Measurements from ENCODE around the gene PKD1L1.
A peak's percentile ranks its signal among the peaks of the same experiment; 100 is the strongest.
"Not testable (repeated sequence)": the region's sequence is repeated elsewhere in the genome, so short reads cannot be mapped to it uniquely, and the experiment has no call there.

PKD1L1 gene

DNA sequence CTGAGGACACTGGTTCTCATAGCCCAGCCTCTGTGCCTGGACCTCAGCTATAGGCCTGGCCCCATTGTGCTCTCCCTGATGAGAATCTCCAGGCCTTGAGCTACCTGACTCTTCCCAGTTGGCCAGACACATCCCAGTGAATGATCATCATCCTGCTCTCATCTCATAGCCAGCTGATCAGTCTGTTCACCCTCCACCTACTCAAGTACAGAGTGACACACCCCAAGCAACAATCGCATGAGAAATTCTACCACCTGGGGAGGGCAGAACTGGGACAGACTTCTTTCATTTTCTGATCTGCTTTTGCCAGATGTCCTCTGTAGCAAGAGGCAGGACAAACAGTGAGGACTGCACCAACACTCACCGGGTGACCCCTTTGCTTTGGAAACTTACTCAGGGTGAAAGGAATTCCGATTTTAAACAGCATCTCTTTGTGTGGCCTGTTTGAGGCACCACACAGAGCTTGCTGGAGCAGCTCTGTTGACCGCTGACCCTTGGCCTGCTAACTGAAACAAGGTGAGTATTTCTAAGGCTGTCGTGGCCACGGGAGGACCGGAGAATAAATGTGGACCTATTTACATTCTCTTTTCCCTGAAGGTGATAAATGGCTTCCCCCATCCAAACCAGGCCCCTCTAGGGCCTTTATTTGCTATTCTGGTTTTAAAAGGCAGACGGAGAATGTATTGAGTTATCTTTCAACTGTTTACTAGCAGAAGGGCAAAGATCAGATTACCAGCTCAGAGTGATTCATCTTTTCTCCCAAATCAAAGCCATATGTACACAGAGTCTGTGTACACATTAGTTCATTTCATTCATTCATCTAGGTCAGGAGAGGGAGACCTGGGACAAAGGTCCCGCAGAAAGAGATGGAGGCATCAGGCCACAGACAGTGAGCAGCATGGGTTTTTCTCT lies 184.9 kb downstream of the PKD1L1 start:
- Histone ChIP-seq H3K79me2 (ENCODE audit: control insufficient read depth, insufficient read depth, low read length, unreplicated experiment) (no peaks in the 10 kb centered on the region), H3K36me3 (ENCODE audit: insufficient read depth, low read length) (no peaks in the 10 kb centered on the region), H3K27me3 (ENCODE audit: insufficient read depth, low read length) (no peaks in the 10 kb centered on the region), H2AFZ (ENCODE audit: low read length, unreplicated experiment) (peak overlapping the region; percentile 68), H3K4me3 (ENCODE audit: low read depth, low read length) (peak overlapping the region; percentile 42), H3K27ac (ENCODE audit: low read depth, low read length) (peak overlapping the region; percentile 97), H3K4me1 (ENCODE audit: control insufficient read depth, insufficient read depth, low read length, unreplicated experiment) (peaks cover 54% of the 10 kb centered on the region)

DNA sequence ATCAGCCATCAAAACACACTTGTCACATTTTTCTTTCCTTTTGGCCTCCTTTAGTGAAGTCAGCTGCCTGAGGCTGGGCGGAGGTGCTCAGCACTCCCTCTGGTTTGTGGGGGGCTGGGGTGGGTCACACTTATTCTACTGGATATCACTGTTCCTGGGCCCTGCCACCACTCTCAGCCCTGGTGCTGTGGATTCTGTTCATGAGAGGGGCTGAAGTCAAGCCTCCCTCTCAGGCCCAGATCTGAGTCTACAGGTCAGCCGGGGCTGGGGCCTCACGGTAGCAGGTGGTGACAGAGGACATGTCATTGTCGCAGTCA lies 185.6 kb downstream of the PKD1L1 start:
- no peaks in the 10 kb centered on the region for H3K36me3 ChIP-seq (ENCODE audit: insufficient read depth, low read length)
- H3K27ac ChIP-seq (ENCODE audit: low read depth, low read length): peak overlapping the region; percentile 97
- no peaks in the 10 kb centered on the region for H3K79me2 ChIP-seq (ENCODE audit: control insufficient read depth, insufficient read depth, low read length, unreplicated experiment)
- H3K4me1 ChIP-seq (ENCODE audit: control insufficient read depth, insufficient read depth, low read length, unreplicated experiment): peaks cover 60% of the 10 kb centered on the region
- no peaks in the 10 kb centered on the region for H3K27me3 ChIP-seq (ENCODE audit: insufficient read depth, low read length)
- H2AFZ ChIP-seq (ENCODE audit: low read length, unreplicated experiment): no peak overlapping the region
- H3K4me3 ChIP-seq (ENCODE audit: low read depth, low read length): no peak overlapping the region

DNA sequence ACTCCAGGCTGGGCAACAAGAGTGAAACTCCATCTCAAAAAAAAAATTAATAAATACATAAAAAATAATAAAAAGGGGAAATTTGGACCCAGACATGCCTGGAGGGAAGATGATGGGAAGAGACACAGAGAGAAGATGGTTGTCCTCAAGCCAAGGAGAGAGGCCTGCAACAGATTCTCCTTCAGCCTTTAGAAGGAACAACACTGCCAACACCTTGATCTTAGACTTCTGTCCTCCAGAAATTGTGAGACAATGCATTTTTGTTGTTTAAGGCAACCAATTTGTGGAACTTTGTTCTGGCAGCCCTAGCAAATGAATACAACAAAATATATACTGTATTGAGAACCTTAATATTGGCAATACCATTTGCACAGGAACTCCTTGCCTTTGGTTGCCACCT lies 186.1 kb downstream of the PKD1L1 start:
- Histone ChIP-seq H3K27me3 (ENCODE audit: insufficient read depth, low read length) (no peaks in the 10 kb centered on the region), H3K36me3 (ENCODE audit: insufficient read depth, low read length) (no peaks in the 10 kb centered on the region), H3K4me1 (ENCODE audit: control insufficient read depth, insufficient read depth, low read length, unreplicated experiment) (peaks cover 65% of the 10 kb centered on the region), H3K4me3 (ENCODE audit: low read depth, low read length) (no peak overlapping the region), H2AFZ (ENCODE audit: low read length, unreplicated experiment) (no peak overlapping the region), H3K79me2 (ENCODE audit: control insufficient read depth, insufficient read depth, low read length, unreplicated experiment) (no peaks in the 10 kb centered on the region), H3K27ac (ENCODE audit: low read depth, low read length) (peak overlapping the region; percentile 97)

DNA sequence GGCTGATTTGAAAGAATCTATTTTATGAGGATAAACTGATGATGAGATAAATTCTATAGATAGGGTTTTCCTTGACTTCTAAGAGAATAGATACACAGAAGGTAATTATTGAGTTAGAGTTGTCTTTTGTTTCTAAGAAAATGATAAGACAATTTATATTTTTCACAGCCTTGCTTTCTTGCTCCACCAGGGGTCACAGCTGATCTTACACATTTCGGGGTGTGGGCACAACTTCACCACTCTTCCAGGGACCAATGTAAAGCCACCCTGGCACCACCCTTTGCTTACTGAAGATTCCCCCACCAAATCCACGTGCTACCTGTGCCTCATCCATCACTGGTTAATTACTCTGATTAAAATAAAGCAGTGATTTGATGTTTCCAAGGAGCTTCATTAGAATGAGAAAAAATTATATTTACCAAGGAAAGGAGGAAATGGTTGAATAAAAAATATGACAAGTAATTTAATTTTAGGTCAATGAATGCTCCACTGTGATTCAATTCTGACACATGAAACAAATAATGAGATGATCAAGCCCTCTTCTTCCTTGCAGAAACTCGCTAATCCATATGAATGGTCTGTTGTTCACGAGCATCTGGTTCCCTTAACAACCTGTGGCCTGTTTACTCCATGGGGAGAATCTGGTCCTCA lies 189.1 kb downstream of the PKD1L1 start:
- H3K27ac ChIP-seq (ENCODE audit: low read depth, low read length): peak overlapping the region; percentile 96
- peaks cover 54% of the 10 kb centered on the region for H3K4me1 ChIP-seq (ENCODE audit: control insufficient read depth, insufficient read depth, low read length, unreplicated experiment)
- H3K4me3 ChIP-seq (ENCODE audit: low read depth, low read length): no peak overlapping the region
- no peaks in the 10 kb centered on the region for H3K79me2 ChIP-seq (ENCODE audit: control insufficient read depth, insufficient read depth, low read length, unreplicated experiment)
- no peaks in the 10 kb centered on the region for H3K36me3 ChIP-seq (ENCODE audit: insufficient read depth, low read length)
- H2AFZ ChIP-seq (ENCODE audit: low read length, unreplicated experiment): no peak overlapping the region
- no peaks in the 10 kb centered on the region for H3K27me3 ChIP-seq (ENCODE audit: insufficient read depth, low read length)

DNA sequence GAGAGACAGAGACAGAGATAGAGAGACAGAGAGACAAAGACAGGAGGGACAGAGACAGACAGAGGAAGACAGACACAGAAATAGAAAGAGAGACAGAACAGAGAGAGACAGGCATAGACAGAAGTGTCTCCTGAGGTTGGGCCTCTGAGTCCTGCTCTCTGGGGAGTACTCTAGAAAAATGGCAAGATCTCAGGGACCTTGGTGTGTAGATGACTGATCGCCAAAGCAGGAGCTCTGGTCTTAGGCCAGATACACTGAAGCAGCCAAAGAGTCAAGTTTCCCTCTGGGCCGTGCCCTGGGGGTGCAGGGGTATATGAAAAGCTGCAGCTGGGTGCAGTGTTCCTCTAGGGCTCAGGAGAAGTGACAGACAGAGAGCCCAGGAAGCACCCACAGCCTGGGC lies 189.7 kb downstream of the PKD1L1 start:
- no peaks in the 10 kb centered on the region for H3K79me2 ChIP-seq (ENCODE audit: control insufficient read depth, insufficient read depth, low read length, unreplicated experiment)
- H3K36me3 ChIP-seq (ENCODE audit: insufficient read depth, low read length): no peaks in the 10 kb centered on the region
- peak overlapping the region; percentile 68 for H2AFZ ChIP-seq (ENCODE audit: low read length, unreplicated experiment)
- no peaks in the 10 kb centered on the region for H3K27me3 ChIP-seq (ENCODE audit: insufficient read depth, low read length)
- H3K4me3 ChIP-seq (ENCODE audit: low read depth, low read length): 0 out of 2 replicates have a peak overlapping the region, but pooled peaks have one; percentile 22
- peaks cover 48% of the 10 kb centered on the region for H3K4me1 ChIP-seq (ENCODE audit: control insufficient read depth, insufficient read depth, low read length, unreplicated experiment)
- peak overlapping the region; percentile 96 for H3K27ac ChIP-seq (ENCODE audit: low read depth, low read length)

DNA sequence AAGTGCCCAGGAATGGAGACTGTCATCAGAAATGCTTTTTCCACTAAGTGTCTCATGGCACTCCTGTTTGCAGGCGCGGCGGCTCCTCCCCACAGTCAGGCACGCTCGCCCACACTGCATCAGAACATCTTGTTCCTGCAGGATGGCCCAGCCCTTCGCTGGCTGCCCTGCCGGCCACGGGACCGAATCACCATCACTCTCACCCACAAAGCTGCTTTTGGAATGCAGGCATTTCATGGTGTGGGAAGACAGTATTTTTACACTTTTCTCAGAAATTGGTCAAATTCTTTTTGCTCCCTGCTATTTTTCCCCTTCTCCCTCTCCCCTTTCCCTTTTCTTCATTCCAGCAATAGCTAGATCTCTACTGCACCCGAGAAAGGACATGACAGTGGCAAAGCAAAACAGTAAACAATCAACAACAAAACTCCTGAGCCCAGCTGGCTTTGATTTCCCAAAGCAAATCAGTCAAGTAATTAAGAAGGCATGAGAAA lies 190.3 kb downstream of the PKD1L1 start:
- H3K79me2 ChIP-seq (ENCODE audit: control insufficient read depth, insufficient read depth, low read length, unreplicated experiment): no peaks in the 10 kb centered on the region
- H3K27ac ChIP-seq (ENCODE audit: low read depth, low read length): peak overlapping the region; percentile 96
- no peaks in the 10 kb centered on the region for H3K36me3 ChIP-seq (ENCODE audit: insufficient read depth, low read length)
- no peaks in the 10 kb centered on the region for H3K27me3 ChIP-seq (ENCODE audit: insufficient read depth, low read length)
- peak overlapping the region; percentile 20 for H2AFZ ChIP-seq (ENCODE audit: low read length, unreplicated experiment)
- peaks cover 42% of the 10 kb centered on the region for H3K4me1 ChIP-seq (ENCODE audit: control insufficient read depth, insufficient read depth, low read length, unreplicated experiment)
- H3K4me3 ChIP-seq (ENCODE audit: low read depth, low read length): peak overlapping the region; percentile 22; the same call in 1 of the 2 replicates

DNA sequence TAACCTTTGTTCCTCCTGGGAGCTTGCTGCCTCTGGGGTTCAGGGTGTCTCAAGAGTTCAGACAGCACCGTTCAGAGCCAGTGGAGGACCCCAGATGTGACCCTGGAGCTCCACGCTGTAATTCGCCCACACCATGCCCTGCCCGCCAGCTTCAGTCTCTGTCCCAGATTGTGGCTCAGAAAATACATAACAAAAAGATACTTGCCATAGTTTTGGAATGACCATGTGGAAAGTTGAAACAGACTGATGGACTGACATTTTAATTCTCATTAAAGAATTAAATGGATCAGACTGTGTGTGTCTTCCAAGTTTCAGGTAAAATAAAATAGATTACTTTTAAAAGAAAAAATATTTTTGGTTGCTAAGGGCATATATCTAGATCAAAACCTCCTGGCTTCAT lies 191.6 kb downstream of the PKD1L1 start:
- Histone ChIP-seq H3K27me3 (ENCODE audit: insufficient read depth, low read length) (no peaks in the 10 kb centered on the region), H3K79me2 (ENCODE audit: control insufficient read depth, insufficient read depth, low read length, unreplicated experiment) (no peaks in the 10 kb centered on the region), H3K4me1 (ENCODE audit: control insufficient read depth, insufficient read depth, low read length, unreplicated experiment) (peaks cover 34% of the 10 kb centered on the region), H3K4me3 (ENCODE audit: low read depth, low read length) (no peak overlapping the region), H3K36me3 (ENCODE audit: insufficient read depth, low read length) (no peaks in the 10 kb centered on the region), H2AFZ (ENCODE audit: low read length, unreplicated experiment) (no peak overlapping the region), H3K27ac (ENCODE audit: low read depth, low read length) (peak overlapping the region; percentile 96)

DNA sequence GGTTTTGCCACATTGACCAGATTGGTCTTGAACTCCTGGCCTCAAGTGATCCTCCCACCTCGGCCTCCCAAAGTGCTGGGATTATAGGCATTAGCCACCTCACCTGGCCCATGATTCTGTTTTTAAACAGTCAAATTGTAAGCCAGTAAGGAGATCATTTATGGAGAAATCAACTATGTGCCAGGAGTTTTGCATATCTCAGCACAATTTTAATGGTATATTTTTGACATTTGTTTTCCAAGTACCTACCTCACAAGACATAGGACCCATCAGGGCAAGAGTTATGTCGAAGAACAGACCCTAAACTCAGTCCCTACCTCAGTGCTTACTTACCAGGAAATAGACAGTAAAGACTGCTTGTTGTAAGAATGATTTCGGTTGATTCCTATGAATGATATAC lies 193.0 kb downstream of the PKD1L1 start:
- Histone ChIP-seq H3K4me3 (ENCODE audit: low read depth, low read length) (no peak overlapping the region), H3K36me3 (ENCODE audit: insufficient read depth, low read length) (no peaks in the 10 kb centered on the region), H3K79me2 (ENCODE audit: control insufficient read depth, insufficient read depth, low read length, unreplicated experiment) (no peaks in the 10 kb centered on the region), H3K27me3 (ENCODE audit: insufficient read depth, low read length) (no peaks in the 10 kb centered on the region), H3K4me1 (ENCODE audit: control insufficient read depth, insufficient read depth, low read length, unreplicated experiment) (peaks cover 32% of the 10 kb centered on the region), H2AFZ (ENCODE audit: low read length, unreplicated experiment) (no peak overlapping the region), H3K27ac (ENCODE audit: low read depth, low read length) (no peak overlapping the region)

DNA sequence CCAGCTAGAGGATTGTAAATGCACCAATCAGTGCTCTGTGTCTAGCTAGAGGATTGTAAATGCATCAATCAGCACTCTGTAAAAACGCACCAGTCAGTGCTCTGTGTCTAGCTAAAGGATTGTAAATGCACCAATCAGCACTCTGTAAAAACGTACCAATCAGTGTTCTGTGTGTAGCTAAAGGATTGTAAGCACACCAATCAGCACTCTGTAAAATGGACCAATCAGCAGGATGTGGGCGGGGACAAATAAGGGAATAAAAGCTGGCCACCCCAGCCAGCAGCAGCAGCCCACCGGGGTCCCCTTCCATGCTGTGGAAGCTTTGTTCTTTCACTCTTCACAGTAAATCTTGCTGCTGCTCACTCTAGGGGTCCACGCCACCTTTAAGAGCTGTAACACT lies 196.5 kb downstream of the PKD1L1 start:
- H3K4me1 ChIP-seq (ENCODE audit: control insufficient read depth, insufficient read depth, low read length, unreplicated experiment); H2AFZ ChIP-seq (ENCODE audit: low read length, unreplicated experiment); H3K79me2 ChIP-seq (ENCODE audit: control insufficient read depth, insufficient read depth, low read length, unreplicated experiment); H3K36me3 ChIP-seq (ENCODE audit: insufficient read depth, low read length); H3K4me3 ChIP-seq (ENCODE audit: low read depth, low read length); H3K27me3 ChIP-seq (ENCODE audit: insufficient read depth, low read length); H3K27ac ChIP-seq (ENCODE audit: low read depth, low read length): not testable (repeated sequence)

DNA sequence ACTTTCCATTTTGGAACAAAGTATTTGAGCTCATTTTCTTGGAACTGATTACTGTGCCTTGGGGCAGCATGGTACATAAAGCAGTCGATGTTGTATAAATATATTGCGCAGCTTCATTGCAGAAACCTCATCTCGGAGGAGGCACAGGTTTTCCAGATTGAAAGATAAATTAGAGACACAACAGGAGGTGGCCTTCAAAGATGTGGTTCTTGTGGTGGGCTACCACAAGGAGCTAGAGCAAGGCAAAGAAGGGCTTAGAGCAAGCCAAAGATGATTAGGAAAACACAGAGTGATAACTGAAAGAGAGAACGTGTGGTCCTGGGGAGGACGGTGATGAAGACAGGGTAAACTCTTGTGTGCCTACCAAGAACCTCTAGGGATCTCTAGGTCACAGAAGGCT lies 197.2 kb downstream of the PKD1L1 start:
- no peaks in the 10 kb centered on the region for H3K36me3 ChIP-seq (ENCODE audit: insufficient read depth, low read length)
- no peak overlapping the region for H2AFZ ChIP-seq (ENCODE audit: low read length, unreplicated experiment)
- H3K4me3 ChIP-seq (ENCODE audit: low read depth, low read length): no peak overlapping the region
- no peaks in the 10 kb centered on the region for H3K27me3 ChIP-seq (ENCODE audit: insufficient read depth, low read length)
- no peaks in the 10 kb centered on the region for H3K79me2 ChIP-seq (ENCODE audit: control insufficient read depth, insufficient read depth, low read length, unreplicated experiment)
- H3K4me1 ChIP-seq (ENCODE audit: control insufficient read depth, insufficient read depth, low read length, unreplicated experiment): no peaks in the 10 kb centered on the region
- no peak overlapping the region for H3K27ac ChIP-seq (ENCODE audit: low read depth, low read length)

DNA sequence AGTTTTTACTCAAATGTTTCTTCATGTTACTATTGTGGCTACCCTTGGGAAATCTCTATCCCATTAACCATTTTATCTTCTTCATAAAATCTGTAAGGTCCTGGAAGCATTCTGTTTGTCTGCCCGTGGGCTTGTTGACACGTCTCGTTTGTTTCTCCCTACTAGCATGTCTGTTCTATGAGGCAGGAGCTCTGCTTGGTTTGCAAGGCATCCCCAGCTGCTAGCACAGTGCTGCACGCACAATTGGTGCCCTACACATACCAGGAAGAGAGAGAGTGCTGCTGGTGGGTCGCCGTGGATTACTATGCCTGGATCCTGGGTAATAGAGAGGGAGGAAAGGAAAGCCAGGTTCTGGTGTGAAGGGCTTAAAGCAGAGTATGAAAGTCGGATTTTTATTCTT lies 200.2 kb downstream of the PKD1L1 start:
- H2AFZ ChIP-seq (ENCODE audit: low read length, unreplicated experiment): no peak overlapping the region
- H3K36me3 ChIP-seq (ENCODE audit: insufficient read depth, low read length): no peaks in the 10 kb centered on the region
- H3K4me1 ChIP-seq (ENCODE audit: control insufficient read depth, insufficient read depth, low read length, unreplicated experiment): no peaks in the 10 kb centered on the region
- no peak overlapping the region for H3K4me3 ChIP-seq (ENCODE audit: low read depth, low read length)
- H3K27me3 ChIP-seq (ENCODE audit: insufficient read depth, low read length): no peaks in the 10 kb centered on the region
- H3K27ac ChIP-seq (ENCODE audit: low read depth, low read length): no peak overlapping the region
- no peaks in the 10 kb centered on the region for H3K79me2 ChIP-seq (ENCODE audit: control insufficient read depth, insufficient read depth, low read length, unreplicated experiment)

All from ACC112 (cell line).